Hair follicle dermal papilla cell (primary cell): ENCODE data around the gene ZSCAN21. TPM values are rescaled to one million over a fixed set of nuclear protein-coding genes. Genes with fewer than 3 reads are reported as not detected.

Experiments used
- small RNA-seq: library from RNA; depleted of rRNA; stranded (forward); fragments of <200 nt; gene quantifications from one replicate; pipeline ENCODE3, GENCODE V24; 2012
- total RNA-seq: library from RNA; depleted of rRNA; stranded (reverse); fragments of >200 nt; gene quantifications from 2 replicates; pipeline ENCODE4 v1.2.3, GENCODE V29; 2012

Gene ZSCAN21
- 10.9 and 17.4 TPM in 2 replicates for total RNA-seq

GRCh38 chr7:100049441-100050291 lies at the start of gene ZSCAN21:
Gene ZSCAN21 (plus strand): TSS chr7:100049774. CDS start chr7:100057007, 7,233 bp downstream.

GRCh38 chr7:100015232-100016214 lies 34.1 kb upstream of the ZSCAN21 start, which contains the start of gene ZKSCAN1:
Gene ZKSCAN1 (plus strand): TSS chr7:100015596. CDS start chr7:100023507, 7,911 bp downstream.

GRCh38 chr7:100081535-100082102 lies 32.0 kb downstream of the ZSCAN21 start, which contains the start of gene ZNF3:
Gene ZNF3 (minus strand): TSS chr7:100081723. CDS start chr7:100077357, 4,366 bp downstream.

DNA sequence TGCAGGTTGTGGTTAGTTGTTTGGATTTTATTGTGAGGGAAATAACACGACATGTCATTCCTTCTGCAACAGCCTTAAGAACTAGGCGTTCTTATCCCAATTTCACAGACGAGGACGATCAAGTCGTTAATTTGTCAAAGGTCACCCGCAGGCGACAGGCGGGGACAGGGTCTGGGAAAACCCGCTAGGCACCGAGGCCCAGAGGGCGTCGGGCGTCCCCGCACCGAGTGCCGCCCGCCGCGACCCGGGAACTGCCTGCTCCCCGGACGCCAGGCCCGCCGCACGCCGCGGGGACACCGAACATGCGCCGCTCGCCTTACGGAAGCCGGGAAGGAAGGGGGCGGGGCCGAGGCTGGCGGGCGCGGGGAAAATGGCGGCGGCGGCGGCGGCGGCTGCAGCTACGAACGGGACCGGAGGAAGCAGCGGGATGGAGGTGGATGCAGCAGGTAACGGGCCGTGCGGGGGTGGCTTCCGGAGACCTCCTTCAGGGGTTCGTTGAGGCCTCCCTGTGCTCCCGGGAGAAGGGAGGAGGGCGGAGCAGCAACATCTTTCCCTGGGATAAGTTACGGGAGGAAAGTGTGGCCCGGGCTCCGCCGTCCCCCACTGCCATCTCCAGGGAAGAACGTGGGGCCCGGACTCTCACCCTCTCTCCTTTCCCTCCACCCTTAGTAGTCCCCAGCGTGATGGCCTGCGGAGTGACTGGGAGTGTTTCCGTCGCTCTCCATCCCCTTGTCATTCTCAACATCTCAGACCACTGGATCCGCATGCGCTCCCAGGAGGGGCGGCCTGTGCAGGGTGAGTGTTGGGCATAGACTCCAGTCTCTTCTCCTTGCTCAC lies 39.3 kb downstream of the ZSCAN21 start, which contains the start of gene COPS6:
Gene COPS6 (plus strand): TSS at position 349 of the 837 bp plus-strand sequence. CDS start 22 bp downstream, at position 371.

GRCh38 chr7:100101016-100101862 lies 51.7 kb downstream of the ZSCAN21 start, which contains the start of the genes AP4M1 and MCM7:
Gene AP4M1 (plus strand): TSS chr7:100101643. CDS start chr7:100101715, 72 bp downstream.
Gene MCM7 (minus strand): TSS chr7:100101397. CDS start chr7:100101294, 103 bp downstream.

Small RNAs within 50 kb of the gene (small RNA-seq; reads per million reads assigned to genes)
- 5,402 reads per million, percentile 100 among the genes with 10 or more reads in this experiment for gene MIR106B
- gene MIR25 = 4,467 reads per million, percentile 100 among the genes with 10 or more reads in this experiment
- gene MIR93 = 5,333 reads per million, percentile 100 among the genes with 10 or more reads in this experiment

Other genes starting within 250 kb of the ZSCAN21 start
- not detected in 2 replicates for gene CYP3A43, start 221.8 kb upstream of the ZSCAN21 start, total RNA-seq
- gene OR2AE1, start 172.7 kb upstream of the ZSCAN21 start, total RNA-seq = 0.32 TPM in 1 of 2 replicates, not detected in the other
- gene TRIM4, start 130.2 kb upstream of the ZSCAN21 start, total RNA-seq = 25.2 and 29.0 TPM in 2 replicates
- not detected in 2 replicates for gene GJC3, start 120.2 kb upstream of the ZSCAN21 start, total RNA-seq
- gene AZGP1, start 73.7 kb upstream of the ZSCAN21 start, total RNA-seq = 0.12 TPM in 1 of 2 replicates, not detected in the other
- 42.1 and 62.0 TPM in 2 replicates for gene ZKSCAN1, start 34.2 kb upstream of the ZSCAN21 start, total RNA-seq
- gene ZNF3, start 31.9 kb downstream of the ZSCAN21 start, total RNA-seq = 23.3 and 31.5 TPM in 2 replicates
- 32.3 and 42.3 TPM in 2 replicates for gene COPS6, start 39.2 kb downstream of the ZSCAN21 start, total RNA-seq
- gene MCM7, start 51.6 kb downstream of the ZSCAN21 start, total RNA-seq = 12.5 and 12.8 TPM in 2 replicates
- gene AP4M1, start 51.9 kb downstream of the ZSCAN21 start, total RNA-seq = 15.7 and 23.4 TPM in 2 replicates
- gene TAF6, start 69.6 kb downstream of the ZSCAN21 start, total RNA-seq = 39.9 and 40.7 TPM in 2 replicates
- gene CNPY4, start 69.9 kb downstream of the ZSCAN21 start, total RNA-seq = 29.4 and 31.0 TPM in 2 replicates
- gene MBLAC1, start 77.2 kb downstream of the ZSCAN21 start, total RNA-seq = 1.8 and 2.9 TPM in 2 replicates
- 54.8 and 60.7 TPM in 2 replicates for gene LAMTOR4, start 99.1 kb downstream of the ZSCAN21 start, total RNA-seq
- 10.3 and 14.3 TPM in 2 replicates for gene TRAPPC14, start 108.9 kb downstream of the ZSCAN21 start, total RNA-seq
- 3.6 and 4.9 TPM in 2 replicates for gene GAL3ST4, start 118.8 kb downstream of the ZSCAN21 start, total RNA-seq
- 0.73 and 1.6 TPM in 2 replicates for gene GPC2, start 127.6 kb downstream of the ZSCAN21 start, total RNA-seq
- gene STAG3, start 128.1 kb downstream of the ZSCAN21 start, total RNA-seq = 0.12 and 0.32 TPM in 2 replicates
- not detected in 2 replicates for gene PVRIG, start 170.2 kb downstream of the ZSCAN21 start, total RNA-seq